Fibroblast of villous mesenchyme (primary cell): ENCODE measurements around the gene GPHA2. TPM values are rescaled to one million over a fixed set of nuclear protein-coding genes. Genes with fewer than 3 reads are reported as not detected.
"Not testable (repeated sequence)": the region's sequence is repeated elsewhere in the genome, so short reads cannot be mapped to it uniquely, and the experiment has no call there.

Source experiments
- DNase-seq: peaks from one replicate; pipeline ENCODE4 v3.0.0-alpha.2; 2010; ENCODE audit warnings: low read depth
- H3K4me3 ChIP-seq: 2 replicates; pipeline ENCODE4 v1.5.1; 2011; ENCODE audit warnings: low read depth, mild to moderate bottlenecking, low read length
- total RNA-seq: library from RNA; depleted of rRNA; stranded (reverse); fragments of >200 nt; gene quantifications from 2 replicates; pipeline ENCODE4 v1.2.3, GENCODE V29; 2012
- TF ChIP-seq, protein P1 (sequence below): IDR thresholded peaks from 2 replicates; pipeline ENCODE4 v1.5.1; 2012; ENCODE audit warnings: low read depth, mild to moderate bottlenecking, low read length; ENCODE audit not compliant: insufficient read depth

The GPHA2 gene, protein sequence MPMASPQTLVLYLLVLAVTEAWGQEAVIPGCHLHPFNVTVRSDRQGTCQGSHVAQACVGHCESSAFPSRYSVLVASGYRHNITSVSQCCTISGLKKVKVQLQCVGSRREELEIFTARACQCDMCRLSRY
- total RNA-seq, result not detected in 2 replicates

DNA sequence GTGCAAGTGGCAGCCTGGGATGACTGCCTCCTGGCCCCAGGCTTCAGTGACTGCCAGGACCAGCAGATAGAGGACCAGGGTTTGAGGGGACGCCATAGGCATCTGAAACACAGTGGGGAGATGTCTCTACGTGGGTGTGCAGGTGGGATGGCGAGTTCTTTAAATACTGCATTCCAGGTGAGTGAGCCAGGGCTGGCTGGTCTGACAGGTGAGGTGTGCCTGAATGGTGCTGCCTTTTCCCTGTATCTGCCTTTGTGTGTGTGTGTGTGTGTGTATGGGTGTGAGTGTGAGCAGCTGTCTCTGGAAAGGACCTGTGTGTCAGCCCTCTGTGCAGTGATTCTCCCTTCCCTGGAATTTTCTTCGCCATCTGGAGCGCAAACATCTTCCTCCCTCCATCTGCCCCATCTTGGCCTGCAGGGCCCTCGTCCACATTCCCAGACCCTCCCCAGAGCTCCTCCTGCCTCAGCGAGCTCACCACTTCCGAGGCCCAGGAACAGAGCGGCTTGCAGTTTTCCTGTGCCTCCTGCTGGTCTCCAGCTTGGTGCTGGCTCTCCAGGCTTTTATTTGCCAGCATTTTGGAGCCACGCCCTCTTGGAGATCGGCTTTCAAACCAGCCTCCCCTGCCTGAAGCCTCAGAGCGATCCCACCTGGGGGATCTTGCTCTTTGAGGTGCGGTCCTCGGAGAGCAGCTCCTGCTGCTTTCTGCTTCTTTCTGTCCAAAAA is at the start of gene GPHA2:
Gene GPHA2 (minus strand): TSS at position 535 of the 723 bp plus-strand sequence. CDS start 433 bp downstream, at position 102.
- peak; percentile 45 for DNase-seq

DNA sequence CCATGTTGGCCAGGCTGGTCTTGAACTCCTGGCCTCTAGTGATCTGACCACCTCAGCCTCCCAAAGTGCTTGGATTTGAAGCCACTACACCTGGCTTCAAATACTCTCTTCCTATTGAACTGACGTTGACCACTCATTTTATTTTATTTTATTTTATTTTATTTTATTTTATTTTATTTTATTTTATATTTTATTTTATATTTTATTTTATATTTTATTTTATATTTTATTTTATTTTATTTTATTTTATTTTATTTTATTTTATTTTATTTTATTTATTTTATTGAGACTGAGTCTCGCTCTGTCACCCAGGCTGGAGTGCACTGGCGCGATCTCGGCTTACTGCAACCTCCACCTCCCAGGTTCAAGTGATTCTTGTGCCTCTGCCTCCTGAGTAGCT is 47.6 kb upstream of the GPHA2 start:
- not testable (repeated sequence) for H3K4me3 ChIP-seq, DNase-seq

More for the DNA sequence above, at the start of gene GPHA2:
- TF ChIP-seq, protein P1, sequence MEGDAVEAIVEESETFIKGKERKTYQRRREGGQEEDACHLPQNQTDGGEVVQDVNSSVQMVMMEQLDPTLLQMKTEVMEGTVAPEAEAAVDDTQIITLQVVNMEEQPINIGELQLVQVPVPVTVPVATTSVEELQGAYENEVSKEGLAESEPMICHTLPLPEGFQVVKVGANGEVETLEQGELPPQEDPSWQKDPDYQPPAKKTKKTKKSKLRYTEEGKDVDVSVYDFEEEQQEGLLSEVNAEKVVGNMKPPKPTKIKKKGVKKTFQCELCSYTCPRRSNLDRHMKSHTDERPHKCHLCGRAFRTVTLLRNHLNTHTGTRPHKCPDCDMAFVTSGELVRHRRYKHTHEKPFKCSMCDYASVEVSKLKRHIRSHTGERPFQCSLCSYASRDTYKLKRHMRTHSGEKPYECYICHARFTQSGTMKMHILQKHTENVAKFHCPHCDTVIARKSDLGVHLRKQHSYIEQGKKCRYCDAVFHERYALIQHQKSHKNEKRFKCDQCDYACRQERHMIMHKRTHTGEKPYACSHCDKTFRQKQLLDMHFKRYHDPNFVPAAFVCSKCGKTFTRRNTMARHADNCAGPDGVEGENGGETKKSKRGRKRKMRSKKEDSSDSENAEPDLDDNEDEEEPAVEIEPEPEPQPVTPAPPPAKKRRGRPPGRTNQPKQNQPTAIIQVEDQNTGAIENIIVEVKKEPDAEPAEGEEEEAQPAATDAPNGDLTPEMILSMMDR, result peak; percentile 17
- H3K4me3 ChIP-seq, result no peak within 1 kb of the TSS

DNA sequence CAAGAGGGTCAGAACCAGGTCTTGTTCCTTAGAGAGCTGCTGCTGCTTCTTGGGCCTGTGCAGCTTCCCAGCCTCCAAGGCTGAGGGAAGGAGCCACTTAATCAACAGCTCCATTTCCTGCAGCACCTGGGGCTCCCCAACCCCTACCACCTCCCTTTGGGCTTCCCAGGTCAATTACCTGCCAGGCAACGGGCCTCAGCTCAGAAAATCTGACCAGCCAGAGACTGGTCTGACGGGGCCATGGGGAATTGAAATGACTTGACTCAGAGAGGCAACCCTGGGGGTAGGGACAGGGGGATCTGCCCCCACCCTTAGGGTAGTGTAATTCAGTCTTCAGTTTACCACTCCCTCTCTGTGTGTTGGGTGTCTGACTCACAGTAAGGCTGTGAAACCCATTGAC is 41.0 kb upstream of the GPHA2 start:
- H3K4me3 ChIP-seq, result no peak overlapping the region
- no peak for DNase-seq
- TF ChIP-seq, protein P1, result no peak

DNA sequence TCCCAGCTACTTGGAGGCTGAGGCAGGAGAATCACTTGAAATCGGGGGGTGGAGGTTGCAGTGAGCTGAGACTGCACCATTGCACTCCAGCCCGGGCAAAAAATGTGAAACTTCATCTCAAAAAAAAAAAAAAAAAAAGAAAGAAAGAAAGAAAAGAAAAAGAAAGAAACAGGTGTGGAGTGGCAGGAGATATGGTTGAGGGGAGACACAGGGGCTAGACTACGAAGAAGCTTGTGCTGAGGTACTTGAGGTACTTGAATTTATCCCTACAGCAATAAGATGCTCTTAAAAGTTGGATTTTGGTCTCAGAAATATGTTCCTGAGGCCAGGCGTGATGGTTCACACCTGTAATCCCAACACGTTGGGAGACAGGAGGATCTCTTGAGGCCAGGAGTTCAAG is 38.4 kb upstream of the GPHA2 start:
- H3K4me3 ChIP-seq, result no peak overlapping the region
- no peak for DNase-seq
- TF ChIP-seq, protein P1, result no peak

DNA sequence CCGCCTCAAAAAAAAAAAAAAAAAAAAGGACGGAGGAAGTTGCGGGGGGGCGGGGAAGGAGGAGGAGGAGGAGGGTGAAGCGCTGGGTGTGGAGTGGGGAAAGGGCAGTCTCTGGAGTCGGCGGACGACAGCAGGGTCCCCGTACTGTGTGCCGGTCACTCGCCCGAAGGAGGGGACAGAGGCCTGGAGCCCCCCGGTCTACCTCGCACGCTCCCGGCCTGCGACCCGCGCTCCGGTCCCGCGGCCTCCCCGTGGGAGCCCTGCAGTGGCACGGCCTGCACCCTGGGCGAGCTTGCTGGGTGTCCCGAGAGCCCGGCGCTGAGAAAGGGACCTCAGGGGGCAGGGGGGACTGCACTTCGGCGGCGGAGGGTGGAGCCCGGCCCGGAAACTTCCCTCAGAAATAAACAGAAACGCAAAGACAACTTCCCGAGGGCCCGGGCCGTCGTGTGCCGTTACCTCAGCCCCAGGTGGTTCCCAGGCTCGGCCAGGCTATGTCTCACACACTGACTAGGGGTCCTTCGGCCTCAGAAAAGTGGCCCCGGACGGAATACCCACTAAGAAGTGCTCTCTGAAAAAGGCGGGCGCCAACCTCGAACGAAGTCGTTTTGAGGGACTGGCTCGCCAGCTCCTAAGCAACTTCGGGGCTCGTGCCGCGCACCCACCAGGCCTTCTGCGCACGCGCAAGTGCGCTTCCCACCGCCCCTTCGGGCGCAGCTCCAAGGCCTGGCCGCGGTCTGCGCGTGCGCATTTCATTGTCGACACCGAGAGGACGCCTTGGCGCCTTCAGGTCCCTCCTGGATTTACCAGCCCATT is 35.9 kb upstream of the GPHA2 start, which contains the start of gene MAJIN:
Gene MAJIN (minus strand): TSS at position 688 of the 813 bp plus-strand sequence. CDS start 12,703 bp downstream, outside the sequence.
- TF ChIP-seq, protein P1, result no peak
- peak within 1 kb of the TSS; percentile 55 for H3K4me3 ChIP-seq
- peak; percentile 80 for DNase-seq

DNA sequence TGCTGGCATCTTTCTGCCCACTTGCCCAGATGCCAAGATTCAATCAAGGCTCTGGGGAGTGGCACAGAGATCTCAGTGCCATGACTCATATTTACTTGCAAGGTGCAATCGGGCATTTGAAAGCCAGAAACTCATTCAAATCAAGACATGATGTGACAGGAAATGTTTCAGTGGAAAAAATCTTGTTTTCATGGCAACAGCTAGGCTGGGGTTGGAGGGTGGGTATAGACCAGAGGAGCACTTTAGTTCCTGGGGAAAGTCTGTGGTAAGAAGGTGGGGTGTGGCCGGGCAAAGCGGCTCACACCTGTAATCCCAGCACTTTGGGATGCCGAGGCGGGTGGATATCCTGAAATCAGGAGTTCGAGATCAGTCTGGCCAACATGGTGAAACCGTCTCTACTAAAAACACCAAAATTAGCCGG is 35.0 kb upstream of the GPHA2 start:
- no peak for DNase-seq
- TF ChIP-seq, protein P1, result no peak
- H3K4me3 ChIP-seq, result no peak overlapping the region

DNA sequence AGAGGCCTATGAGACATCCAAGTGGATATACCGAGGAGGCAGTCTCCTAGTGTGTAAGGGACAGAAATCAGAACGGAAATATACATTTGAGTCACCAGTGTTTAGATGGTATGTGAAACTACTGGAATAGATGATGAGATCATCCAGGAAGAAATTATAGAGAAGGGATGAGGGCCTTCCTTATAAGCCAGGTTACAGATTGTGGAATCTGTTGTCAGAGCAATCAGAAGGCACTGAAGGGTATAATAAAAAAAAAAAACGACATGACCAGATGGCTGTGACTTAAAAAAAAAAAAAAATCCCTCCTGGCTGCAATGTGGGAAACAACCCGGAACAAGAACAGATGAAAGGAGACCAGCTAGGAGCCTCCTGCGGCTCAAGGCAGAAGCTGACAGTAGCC is 33.5 kb upstream of the GPHA2 start:
- peak; percentile 8 for DNase-seq
- H3K4me3 ChIP-seq, result no peak overlapping the region
- TF ChIP-seq, protein P1, result no peak
